GM19193 (cell line): ENCODE data around the gene DYRK3.

Experiments used
- POLR2A ChIP-seq: IDR thresholded peaks from 4 replicates; pipeline ENCODE4 v1.6.1; 2011; ENCODE audit not compliant: insufficient read depth, insufficient read length; ENCODE audit errors: extremely low read depth

DYRK3 gene

DNA sequence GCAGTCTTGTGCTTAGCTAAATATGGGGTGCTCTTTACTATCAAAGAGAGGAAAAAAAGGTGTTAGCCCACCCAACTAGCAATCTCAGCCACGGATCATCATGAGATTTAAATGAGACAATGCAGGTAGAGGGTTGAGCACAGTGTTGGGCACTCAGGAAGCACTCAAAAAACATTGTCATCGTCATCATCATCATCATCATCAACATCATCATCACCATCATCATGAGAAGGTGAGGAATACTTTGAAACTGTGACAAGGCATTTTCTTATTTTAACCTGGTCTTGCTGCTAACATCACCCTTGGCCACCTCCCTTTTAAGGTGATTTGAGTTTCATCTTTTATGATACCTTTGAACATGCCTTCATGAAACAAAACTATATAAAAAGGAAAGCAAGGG is 46.0 kb downstream of the DYRK3 start:
- TF ChIP-seq POLR2A = no peak

DNA sequence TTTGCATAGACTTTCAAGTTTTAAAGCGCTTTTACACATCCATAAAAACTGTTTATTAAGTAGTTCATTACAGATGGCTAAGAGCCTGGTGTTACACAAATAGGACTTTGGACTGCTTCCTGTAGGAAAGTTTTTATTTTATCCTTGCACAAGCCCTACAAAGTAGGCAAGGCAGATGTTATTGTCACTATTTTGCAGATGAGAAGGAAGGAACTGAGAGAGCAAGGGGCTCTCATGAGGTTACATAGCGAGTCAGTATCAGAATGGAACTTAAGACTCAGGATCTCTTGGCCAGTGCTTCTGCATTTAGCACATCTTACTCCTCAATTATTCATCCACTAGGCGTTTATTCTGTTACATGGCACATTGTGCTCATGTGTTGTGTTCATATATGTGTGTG is 46.8 kb downstream of the DYRK3 start:
- no peak for TF ChIP-seq POLR2A

DNA sequence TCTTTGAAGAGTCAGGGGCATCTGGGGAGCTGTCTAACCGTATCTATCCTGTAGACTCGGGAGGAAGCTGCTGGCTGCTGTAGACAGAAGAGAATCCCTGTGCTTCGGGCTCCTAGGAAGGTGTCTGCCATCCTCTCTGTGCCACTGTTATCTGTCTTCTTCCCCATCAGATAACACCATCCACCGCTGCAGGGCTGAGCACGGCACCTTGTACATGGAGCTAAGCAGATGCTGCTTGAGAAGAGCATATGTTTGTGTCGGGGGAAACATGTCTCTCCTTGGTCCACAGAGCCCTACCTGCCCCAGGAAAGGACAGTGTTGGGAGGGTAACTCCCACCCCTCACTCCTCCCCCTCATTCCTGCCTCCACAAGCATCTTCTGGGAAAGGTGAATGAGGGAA is 48.0 kb downstream of the DYRK3 start:
- TF ChIP-seq POLR2A = no peak

DNA sequence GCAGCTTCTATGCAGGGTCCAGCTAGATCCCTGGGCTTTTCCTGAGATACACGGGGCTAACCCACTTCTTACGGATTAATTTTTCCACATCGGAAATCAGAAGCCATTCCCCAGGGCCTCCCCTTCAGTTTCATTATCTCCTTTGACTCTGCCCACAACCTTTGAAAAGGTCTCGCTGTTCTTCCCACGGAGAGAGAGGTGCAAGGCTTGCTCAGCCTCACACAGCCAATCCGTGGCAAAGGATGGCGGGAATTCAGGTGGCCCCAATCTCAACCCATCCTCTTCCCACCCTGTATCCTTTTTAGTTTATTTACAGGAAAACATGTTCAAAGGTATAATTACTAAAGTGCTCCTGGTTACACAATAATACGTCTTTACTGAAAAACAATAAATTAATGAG is 48.7 kb downstream of the DYRK3 start:
- no peak for TF ChIP-seq POLR2A

DNA sequence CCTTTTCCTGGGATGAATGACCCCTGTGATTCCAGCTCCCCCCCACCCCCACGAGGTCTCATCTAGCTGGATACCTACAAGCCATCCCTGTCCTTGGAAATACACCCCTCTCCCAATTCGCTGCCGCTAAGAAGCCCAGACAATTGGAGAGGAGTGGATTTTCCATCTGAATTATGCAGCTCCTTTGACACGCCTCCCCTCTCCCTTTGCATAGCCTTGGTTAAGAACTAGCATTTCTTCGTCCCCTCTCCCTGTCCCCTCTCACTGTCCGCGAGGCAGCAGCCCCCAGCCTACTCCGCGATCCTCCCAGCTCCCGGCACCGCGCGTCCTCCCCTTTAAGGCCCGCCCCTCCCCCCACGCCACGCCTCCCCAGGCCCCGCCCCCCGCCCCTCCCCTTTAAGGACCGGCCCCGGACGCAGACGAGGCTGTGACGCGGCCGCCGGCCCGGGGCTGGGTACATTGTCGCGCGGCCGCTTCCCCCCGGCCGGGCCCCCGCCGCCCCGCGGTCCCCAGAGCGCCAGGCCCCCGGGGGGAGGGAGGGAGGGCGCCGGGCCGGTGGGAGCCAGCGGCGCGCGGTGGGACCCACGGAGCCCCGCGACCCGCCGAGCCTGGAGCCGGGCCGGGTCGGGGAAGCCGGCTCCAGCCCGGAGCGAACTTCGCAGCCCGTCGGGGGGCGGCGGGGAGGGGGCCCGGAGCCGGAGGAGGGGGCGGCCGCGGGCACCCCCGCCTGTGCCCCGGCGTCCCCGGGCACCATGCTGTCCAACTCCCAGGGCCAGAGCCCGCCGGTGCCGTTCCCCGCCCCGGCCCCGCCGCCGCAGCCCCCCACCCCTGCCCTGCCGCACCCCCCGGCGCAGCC is 49.4 kb downstream of the DYRK3 start, which contains the start of gene MAPKAPK2:
Gene MAPKAPK2, plus strand, starts transcription at position 428 of the 856 bp plus-strand sequence. Its CDS starts 325 bp downstream, at position 753.
- TF ChIP-seq POLR2A = peak; percentile 17

DNA sequence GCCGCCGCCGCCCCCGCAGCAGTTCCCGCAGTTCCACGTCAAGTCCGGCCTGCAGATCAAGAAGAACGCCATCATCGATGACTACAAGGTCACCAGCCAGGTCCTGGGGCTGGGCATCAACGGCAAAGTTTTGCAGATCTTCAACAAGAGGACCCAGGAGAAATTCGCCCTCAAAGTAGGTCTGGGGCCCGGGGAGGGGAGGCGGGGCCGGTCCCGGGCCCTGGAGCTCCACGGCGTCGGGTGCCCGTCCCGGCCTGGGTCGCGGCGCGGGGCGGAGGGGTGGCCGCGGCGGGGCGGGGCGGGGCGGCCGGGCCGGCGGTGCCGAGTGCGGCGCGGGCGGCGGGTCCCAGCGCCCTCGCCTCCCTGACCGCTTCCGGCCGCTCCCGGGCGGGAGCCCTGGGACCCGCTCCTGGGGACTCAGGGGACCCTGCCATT is 50.0 kb downstream of the DYRK3 start:
- no peak for TF ChIP-seq POLR2A

DNA sequence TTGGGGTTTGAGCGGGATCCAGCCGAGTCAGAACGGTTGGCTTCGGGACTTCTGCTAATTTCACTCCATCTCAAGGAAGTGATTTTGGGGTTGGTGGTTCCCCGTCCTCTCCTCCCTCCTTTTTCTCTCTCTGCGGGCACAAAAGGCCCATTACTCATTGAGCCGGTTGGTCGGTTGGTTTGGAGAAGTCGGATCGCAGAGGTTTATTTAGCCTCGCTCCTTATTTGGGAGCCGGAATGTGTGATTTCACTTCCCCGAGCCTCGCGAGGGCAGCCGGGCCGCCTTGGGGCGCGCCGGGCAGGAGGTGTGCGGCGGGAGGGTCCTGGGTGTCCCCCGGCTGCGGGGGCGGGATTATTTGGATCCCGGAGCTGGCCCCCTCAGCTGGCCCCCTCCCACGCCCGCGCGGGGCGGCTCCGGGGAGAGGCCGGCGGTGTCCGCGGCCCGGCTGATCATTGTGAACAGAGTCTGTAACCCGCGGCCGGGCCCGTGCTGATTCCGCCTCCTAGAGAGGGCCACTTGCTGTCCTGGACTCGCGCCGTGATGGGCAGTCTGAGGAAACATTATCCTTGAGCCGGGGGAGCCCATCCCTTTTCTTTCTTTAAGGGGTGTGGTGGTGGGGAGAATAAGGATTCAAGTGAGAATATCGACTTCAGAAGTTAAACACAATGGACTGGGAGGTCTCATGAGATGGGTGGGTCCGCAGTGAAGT is 50.6 kb downstream of the DYRK3 start:
- TF ChIP-seq POLR2A = peak; percentile 39

DNA sequence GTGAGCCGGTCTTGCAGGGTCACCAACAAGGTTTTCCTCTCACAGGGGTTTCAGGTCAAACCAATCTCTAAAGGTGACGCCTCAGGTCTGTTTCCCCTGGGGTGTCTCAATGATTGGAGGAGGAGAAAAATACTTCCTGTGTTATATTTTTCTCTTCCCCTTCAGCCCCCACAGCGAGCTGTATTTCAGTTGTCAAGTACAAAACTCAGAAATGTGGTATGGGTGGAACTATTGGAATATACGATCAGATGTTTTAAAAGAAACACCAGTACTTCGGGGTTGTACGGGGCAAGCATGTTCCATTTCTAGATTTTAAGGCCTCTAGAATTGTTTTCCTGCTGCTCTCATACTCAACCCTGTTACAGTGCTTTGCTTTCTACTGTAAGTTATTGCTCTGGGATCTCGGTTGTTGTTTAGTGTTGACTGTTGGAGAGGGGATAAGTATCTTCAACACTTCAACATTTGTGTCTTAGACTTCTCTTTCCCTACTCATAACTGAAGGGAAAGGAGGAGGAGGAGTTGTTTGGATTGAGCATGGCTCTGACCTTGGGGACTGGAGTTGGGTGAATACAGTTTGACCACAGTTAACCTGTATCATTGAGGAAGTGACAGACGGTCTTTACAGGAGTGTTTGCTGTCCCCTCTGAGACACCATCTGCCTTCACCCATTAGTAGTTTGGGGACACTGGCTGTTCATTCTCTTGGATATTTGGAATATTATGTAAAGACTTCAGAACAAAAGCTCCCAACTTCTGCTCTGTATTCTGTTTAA is 51.3 kb downstream of the DYRK3 start:
- TF ChIP-seq POLR2A = no peak

DNA sequence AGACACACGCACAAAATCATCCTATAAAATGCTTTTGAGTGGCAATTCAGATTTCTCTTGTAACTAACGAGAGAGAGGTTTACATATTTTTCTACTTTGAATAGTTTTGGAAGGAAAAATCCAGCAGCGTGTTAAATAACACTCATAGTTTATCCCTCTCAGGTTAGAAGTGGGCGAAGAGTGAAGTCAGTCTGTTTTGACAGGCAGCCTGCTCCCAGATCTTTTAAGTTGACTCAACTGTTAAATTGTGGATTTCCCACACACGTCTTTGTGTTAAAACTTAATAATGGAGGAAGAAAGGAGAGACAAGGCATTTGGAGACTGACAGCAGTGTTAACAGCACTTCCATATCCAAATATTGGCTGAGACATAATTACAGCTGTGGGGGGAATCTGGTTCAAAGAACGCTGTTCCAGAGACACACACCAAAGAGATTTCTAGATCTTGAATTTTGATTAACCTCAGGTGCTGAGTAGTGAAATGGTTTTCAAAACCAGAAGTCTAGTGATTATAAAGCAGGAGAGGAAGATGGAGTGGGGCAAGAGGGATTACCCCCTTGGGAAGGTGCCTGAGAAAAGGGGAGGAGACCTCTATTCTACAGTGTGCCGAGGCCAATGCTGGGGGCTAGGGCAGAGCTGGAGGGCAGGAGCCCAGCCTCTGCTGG is 52.0 kb downstream of the DYRK3 start:
- no peak for TF ChIP-seq POLR2A

DNA sequence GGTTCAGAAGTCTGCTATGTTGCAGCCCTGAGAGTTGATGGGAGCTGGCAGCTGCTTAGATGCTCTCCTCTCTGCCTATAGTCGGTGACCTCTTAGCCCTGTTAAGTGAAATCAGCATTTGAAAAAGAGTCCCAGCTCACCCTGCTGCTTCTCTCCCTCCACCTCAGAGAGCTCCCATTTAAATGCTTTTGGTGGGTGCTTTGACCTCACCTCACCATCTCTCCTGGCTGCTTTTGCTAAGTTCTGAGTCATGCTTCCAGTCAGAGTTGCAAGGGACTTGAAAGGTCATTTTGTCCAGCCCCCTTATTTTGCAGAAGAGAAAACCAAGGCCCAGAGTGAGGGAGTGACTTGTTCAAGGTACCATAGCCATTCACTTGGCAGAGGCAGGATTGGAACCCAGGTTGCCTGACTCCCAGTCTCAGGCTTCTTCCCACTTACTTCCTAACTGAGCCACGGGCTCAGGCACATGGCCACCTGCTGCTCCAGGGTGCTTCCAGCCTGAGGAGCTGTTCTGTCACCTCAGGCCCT is 52.6 kb downstream of the DYRK3 start:
- TF ChIP-seq POLR2A = no peak

DNA sequence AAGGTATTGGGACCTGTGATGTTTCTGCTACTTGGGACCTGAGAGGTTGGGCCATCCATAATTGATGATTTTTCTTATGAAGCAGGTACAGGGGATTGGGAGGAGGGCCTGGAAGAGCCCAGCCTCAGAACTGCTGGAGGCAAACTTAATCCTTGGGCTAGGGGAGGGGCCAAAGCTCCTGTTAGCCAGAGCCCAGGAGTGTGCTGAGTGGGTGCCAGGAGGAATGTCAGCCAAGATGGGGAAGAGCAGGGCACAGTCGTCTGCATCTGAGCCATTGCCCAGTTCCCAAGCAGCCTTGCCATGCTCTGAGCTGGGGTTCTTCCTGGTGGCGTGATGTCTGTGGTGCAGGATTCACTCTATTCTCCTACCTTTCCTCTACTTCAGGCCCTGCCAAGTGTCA is 55.2 kb downstream of the DYRK3 start:
- TF ChIP-seq POLR2A = no peak

DNA sequence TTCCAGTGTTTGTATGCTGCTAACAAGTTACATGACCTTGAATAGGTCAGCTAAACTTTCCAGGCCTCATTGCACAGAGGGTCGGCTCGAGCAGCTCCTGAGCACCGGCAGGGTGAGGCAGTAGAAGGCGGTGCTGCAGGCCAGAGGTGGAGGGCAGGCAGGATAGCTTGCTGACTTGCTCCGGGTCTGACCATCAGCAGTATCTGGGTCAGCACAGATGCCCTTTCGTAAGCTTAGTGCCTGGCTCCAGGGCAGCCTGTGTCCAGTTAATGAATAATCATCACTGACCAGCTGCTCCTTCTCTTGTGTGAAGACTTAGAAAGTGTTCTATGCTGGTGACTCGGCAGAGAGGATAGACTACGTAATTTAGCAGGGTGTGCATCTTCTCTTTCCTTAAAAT is 56.3 kb downstream of the DYRK3 start:
- TF ChIP-seq POLR2A = no peak

DNA sequence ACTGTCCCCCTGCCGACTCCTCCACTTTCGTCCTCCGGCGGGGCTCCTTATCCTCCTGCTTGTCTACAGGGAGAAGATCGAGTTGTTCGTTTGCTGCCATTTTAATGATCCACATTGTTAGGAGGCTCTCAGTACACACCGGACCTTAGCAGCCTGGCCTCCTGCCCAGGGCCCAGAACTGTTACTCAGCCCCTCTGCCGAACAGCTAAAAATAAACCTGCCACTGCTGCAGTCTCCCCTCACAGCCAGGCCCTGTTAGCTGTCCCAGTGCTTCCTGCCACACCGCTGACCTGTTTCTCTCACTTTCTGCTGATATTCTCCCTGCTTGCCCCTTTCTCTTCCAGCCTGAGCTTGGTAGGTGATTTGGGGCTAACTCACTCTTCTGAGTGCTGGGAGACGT is 57.7 kb downstream of the DYRK3 start:
- no peak for TF ChIP-seq POLR2A

DNA sequence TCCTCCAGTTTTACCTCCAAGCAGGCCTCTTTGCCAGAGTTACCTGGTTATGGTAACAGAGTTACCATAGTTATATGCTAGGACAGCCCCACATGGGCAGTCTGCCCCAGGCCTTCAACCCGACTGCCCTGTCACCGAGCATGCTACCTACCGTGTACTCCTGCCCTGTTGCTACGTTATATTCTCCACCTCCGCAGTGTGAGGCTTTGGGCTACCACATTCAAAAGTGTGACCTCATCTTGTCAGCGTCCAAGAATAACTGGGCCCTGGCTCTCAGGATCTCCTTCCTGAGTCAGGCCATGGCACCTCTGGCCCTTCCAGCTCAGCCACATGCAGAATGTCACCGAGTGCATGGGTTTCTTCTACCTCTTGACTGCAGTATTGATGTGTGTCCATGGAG is 58.3 kb downstream of the DYRK3 start:
- TF ChIP-seq POLR2A = no peak
